Testis (tissue), 2 donors: Measurements from ENCODE around the gene NMB.

ENCODE experiments used
- CTCF ChIP-seq, 3 experiments: fragments of 450-650 bp in 2 of 3; fragments of 200-600 bp in 1 of 3; sonication (generic) in 1 of 3; IDR thresholded peaks; one replicate each; pipeline ENCODE4 v1.5.1; 2016 to 2019; ENCODE audit warnings: antibody characterized with exemption in 3 of 3, mild to moderate bottlenecking in 2 of 3, moderate library complexity in 1 of 3
- POLR2A ChIP-seq: fragments of 450-650 bp; IDR thresholded peaks from one replicate; pipeline ENCODE4 v1.6.1; 2017; ENCODE audit warnings: antibody characterized with exemption, mild to moderate bottlenecking, moderate library complexity

GRCh38 chr15:84616235-84616634, 41.8 kb downstream of the NMB start:
- TF ChIP-seq CTCF (IDR thresholded peaks at IDR 0.05) (no peak), POLR2A (no peak)
